COLO668 (cell line): Measurements from ENCODE around the gene CACNA1C.
A peak's percentile ranks its signal among the peaks of the same experiment; 100 is the strongest.

Experiments used
- DNase-seq: peaks from one replicate; lab custom pipeline; 2025; ENCODE audit not compliant: unreplicated experiment; lab: John Stamatoyannopoulos, UW

Gene CACNA1C

GRCh38 chr12:2312175-2312574, 259.4 kb downstream of the CACNA1C start:
- DNase-seq, result no peak

GRCh38 chr12:2312770-2313169, 260.0 kb downstream of the CACNA1C start:
- no peak for DNase-seq

GRCh38 chr12:2314492-2314891, 261.7 kb downstream of the CACNA1C start:
- DNase-seq, result no peak

DNA sequence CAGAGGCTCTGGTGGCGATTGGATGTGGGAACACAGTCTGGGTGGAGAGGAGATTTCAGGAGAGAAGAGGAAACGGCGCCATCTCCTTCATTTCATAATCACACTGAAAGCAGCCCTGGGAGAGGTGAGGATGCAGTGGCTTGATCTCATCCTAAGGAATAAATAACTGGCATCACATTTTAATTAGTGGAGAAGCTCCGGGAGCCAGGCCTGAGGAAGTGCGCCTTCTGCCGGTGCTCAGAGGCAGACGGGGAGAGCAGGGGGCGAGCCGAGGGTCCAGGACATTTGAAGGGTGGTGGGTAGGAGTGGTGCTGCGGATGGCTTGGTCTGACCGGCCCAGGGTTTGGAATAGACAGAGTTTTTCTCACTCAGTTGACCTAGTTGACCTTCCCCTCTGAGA, 265.0 kb downstream of the CACNA1C start:
- DNase-seq, result no peak

GRCh38 chr12:2318286-2318685, 265.5 kb downstream of the CACNA1C start:
- DNase-seq, result no peak

- DNase-seq, result no peak
Observed at GRCh38 chr12:2319136-2319535, 266.3 kb downstream of the CACNA1C start.

- no peak for DNase-seq
Observed at GRCh38 chr12:2319737-2320506, 267.1 kb downstream of the CACNA1C start.

GRCh38 chr12:2320841-2321240, 268.1 kb downstream of the CACNA1C start:
- DNase-seq, result no peak

- peak; percentile 75 for DNase-seq
Observed at GRCh38 chr12:2322554-2323120, 269.9 kb downstream of the CACNA1C start.

DNA sequence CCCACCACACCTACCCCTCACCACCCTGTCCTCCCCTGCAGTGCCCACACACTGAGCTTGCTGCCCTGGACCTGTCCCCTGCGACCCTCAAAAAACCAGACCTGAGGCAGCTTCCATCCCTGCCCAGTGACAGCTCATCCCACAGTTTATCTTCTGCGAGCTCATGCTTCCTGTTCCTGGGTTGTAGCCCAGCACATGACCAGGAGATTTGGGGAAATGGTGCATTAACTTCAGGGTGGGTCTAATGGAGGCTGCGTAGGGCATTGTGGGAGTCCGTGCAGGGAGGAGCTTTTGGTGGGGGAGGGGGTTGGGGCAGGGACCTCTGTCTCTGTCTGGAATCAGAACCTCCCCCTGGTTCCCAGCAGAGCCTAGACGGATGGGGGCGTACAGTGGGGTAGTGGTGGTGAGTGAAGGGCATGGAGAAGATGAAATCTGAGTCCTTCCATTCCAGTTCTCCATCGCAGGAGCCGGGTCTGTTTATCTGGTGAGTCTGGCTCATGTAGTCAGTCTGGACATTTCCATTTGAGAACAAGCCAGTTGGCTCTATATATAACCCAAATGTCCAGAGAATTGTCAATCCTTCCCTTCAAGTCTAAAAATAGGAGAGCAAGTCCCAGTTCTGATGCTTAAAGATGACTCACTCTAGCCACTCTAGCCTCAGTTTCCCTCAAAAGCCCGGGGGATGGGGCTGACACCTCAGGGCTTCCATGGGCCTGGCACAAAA, 270.9 kb downstream of the CACNA1C start:
- DNase-seq, result no peak

DNA sequence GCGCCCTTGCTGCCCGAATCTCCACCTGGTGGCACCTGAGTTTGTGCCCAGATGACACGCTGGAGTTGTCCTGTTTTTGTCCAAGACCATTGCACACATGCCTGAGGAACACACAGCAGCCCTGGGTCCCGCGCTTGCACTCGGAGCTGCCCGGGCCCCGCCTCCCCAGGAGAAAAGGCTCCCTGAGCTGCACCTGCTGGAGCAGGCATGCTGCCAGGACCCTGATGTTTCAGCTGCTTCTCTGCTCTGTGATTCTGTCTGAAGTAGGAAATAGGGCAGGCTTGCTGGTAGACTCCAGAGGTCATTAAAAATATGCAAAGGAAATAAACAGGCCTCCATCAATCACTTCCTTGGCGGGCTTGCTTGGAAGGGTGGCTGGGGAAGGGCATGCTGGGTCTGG, 271.6 kb downstream of the CACNA1C start:
- peak; percentile 91 for DNase-seq

- no peak for DNase-seq
Observed at GRCh38 chr12:2325519-2325918, 272.7 kb downstream of the CACNA1C start.

DNA sequence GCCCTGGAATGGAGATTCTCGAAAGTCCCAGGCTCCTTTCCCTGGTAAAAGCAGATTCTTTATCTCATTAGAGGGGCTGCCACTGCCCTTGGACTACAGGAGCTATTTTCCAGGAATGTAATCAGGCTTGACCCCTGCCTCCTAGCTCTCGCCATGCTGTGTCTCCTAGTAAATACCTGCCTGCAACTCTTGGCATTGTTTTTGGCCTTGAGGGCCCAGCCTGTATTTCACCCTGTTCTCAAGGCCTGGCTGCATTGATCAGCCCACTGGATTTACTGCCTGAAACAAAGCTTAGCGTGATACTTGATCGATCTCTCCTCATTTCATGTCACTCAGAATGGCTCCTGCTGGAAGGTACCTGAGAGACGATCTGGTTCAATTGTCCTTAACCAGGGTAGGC, 273.7 kb downstream of the CACNA1C start:
- DNase-seq, result no peak

DNA sequence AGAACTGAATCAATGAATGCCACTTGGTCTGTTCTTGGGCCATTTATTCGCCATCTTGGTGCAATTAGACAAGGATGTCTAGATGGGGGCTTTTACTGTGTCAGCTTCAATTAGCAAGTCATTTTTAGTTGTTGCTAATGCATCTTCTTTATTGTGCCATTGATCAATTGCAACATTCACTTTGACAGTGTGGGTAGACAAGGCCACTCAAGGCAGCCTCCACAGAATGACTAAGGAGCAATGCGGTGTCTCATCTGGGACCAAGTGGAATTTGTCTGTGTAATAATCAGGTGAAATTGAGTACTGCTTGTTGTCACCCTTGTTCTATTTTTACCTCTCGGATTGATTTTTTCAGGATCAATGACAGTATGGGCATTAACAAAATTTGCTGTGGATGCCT, 275.9 kb downstream of the CACNA1C start:
- no peak for DNase-seq

GRCh38 chr12:2329661-2330210, 276.9 kb downstream of the CACNA1C start:
- no peak for DNase-seq

GRCh38 chr12:2332236-2332635, 279.4 kb downstream of the CACNA1C start:
- no peak for DNase-seq

- DNase-seq, result no peak
Observed at GRCh38 chr12:2332947-2333346, 280.2 kb downstream of the CACNA1C start.

- no peak for DNase-seq
Observed at GRCh38 chr12:2333491-2334195, 280.9 kb downstream of the CACNA1C start.

DNA sequence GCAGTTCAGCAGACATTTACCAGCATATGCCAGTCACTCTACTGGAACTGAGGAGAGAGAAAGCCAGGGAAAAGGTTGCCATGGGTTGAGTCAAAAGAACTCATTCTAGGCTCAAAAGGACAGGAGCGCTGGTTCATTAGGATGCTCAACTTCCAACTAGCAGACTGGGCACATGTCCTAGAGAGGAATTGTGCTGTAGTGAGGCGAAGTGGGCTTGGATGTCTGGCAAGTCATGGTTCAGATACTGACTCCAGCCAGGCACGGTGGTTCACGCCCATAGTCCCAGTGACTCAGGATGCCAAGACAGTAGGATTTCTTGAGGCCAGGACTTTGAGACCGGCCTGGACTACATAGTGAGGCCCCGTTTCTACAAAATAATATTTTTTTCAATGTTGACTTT, 281.5 kb downstream of the CACNA1C start:
- no peak for DNase-seq

GRCh38 chr12:2334689-2335088, 281.9 kb downstream of the CACNA1C start:
- no peak for DNase-seq

DNA sequence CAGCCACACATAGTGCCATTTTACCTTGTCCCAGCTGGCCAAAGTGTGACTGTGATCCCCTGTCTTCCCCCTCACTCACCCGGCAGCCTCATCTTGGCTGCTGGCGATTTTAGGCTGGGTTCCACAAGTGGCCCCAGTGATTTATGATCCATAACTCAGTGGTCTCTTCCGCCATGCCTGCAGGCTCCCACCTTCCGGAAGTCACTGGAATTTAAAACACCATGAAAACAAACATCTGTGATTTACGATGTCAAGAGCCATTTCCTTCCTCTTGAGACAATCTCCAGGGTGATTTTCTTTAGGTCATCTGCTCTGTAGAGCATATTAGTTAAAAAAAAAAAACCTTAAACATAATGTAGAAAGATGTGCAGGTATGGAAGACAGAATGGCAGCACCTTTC, 282.3 kb downstream of the CACNA1C start:
- no peak for DNase-seq
